Measurements from ENCODE around the gene CFAP251.
"Not testable (repeated sequence)": the region's sequence is repeated elsewhere in the genome, so short reads cannot be mapped to it uniquely, and the experiment has no call there.

The CFAP251 gene, protein sequence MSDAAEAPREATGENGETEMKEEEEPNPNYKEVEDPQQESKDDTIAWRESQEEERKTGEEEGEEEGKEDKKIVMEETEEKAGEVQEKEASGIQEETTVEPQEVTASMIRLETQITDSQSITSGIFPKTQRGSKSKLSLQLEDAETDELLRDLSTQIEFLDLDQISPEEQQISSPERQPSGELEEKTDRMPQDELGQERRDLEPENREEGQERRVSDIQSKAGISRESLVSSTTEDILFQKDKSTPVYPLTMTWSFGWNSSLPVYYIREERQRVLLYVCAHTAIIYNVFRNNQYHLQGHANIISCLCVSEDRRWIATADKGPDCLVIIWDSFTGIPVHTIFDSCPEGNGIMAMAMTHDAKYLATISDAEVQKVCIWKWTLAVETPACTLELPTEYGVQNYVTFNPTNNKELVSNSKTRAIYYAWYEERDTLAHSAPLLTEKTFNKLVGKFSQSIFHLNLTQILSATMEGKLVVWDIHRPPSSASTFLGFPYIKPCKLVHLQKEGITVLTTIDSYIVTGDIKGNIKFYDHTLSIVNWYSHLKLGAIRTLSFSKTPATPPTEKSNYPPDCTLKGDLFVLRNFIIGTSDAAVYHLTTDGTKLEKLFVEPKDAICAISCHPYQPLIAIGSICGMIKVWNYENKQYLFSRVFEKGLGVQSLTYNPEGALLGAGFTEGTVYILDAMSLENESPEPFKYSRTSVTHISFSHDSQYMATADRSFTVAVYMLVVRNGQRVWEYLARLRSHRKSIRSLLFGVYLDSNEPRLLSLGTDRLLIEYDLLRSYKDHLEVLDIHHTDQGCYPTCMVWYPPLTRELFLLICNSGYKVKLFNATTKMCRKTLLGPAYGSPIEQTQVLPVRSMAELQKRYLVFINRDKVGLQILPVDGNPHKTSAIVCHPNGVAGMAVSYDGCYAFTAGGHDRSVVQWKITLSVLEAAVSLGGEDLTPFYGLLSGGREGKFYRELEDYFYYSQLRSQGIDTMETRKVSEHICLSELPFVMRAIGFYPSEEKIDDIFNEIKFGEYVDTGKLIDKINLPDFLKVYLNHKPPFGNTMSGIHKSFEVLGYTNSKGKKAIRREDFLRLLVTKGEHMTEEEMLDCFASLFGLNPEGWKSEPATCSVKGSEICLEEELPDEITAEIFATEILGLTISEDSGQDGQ

DNA sequence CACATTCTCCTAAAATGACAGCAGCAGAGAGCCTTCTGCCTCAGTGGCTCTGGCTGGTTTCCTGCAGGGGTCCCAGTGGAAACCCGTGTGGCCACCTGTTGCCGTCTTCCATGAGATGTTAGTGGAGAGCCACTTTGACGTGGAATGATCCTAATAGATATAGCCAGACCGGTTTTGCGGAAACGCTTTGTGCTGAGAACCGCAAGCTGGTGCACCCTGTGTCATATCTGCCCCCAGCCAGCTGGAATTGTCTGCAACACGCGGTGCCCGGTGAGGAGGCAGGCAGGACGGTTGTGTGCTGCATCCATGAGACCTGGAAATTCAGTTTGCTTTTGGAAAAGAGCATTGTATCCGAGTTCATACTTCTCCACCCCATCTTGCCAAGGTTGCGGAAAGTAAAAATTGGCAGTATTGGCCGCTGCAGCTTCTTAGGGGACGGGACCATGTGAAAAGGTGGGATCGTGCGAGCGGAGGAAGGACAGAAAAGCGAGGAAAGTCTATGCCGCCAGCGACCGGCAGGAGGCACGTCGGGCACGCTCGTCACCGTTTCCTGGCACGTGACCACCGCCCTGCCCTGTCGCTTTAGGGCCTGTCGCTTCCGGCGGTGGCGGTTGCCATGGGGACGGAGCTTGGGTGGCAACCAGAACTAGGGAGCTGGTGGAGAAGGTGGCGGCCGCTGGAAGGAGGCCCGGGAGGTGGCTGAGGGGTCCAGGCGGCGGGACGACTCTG lies at the start of gene CFAP251:
Gene CFAP251, plus strand, starts transcription at position 643 of the 729 bp plus-strand sequence. CDS start 2,714 bp downstream, outside the sequence.
- peak within 1 kb of the TSS; percentile 29 for H3K4me3 ChIP-seq (ENCODE audit: low read depth, low read length)
- TF ChIP-seq, protein P1, sequence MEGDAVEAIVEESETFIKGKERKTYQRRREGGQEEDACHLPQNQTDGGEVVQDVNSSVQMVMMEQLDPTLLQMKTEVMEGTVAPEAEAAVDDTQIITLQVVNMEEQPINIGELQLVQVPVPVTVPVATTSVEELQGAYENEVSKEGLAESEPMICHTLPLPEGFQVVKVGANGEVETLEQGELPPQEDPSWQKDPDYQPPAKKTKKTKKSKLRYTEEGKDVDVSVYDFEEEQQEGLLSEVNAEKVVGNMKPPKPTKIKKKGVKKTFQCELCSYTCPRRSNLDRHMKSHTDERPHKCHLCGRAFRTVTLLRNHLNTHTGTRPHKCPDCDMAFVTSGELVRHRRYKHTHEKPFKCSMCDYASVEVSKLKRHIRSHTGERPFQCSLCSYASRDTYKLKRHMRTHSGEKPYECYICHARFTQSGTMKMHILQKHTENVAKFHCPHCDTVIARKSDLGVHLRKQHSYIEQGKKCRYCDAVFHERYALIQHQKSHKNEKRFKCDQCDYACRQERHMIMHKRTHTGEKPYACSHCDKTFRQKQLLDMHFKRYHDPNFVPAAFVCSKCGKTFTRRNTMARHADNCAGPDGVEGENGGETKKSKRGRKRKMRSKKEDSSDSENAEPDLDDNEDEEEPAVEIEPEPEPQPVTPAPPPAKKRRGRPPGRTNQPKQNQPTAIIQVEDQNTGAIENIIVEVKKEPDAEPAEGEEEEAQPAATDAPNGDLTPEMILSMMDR (IDR thresholded peaks at IDR 0.05; ENCODE audit: borderline replicate concordance, insufficient read depth, low read depth, low read length) = peak; percentile 26; the same call in 1 of the 2 replicates

DNA sequence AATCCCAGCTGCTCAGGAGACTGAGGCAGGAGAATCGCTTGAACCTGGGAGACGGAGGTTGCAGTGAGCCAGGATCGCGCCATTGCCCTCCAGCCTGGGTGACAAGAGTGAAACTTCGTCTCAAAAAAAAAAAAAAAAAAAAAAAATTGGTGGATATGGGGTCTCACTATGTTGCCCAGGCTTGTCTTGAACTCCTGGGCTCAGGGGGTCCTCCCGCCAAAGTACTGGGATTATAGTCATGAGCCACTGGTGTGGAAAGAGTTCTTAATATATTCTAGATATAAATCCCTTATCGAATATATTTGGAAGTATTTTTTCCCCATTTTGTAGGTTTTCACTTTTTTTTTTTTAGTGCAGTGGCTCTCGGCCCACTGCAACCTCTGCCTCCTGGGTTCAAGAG lies 49.2 kb upstream of the CFAP251 start:
- not testable (repeated sequence) for H3K4me3 ChIP-seq (ENCODE audit: low read depth, low read length)

DNA sequence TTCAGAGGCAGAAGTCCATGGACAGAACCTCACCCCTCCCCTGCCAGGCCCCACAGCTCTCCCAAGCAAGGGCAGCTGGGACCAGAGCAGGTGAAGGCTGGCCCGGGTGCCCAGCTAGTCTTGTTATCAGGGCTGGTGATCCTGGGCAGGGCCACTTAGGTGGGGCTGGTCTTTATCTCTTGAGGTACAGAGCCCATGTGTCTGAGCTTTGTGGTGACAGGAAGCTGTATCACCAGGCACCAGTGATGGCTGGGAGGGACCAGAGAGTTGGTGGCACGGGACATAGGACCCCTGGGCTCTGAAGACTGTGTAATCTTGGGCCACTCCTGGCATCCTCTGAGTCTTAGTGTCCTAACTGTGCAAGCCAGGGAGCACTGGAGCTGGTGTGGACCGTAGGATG lies 46.9 kb upstream of the CFAP251 start:
- no peak overlapping the region for H3K4me3 ChIP-seq (ENCODE audit: low read depth, low read length)

DNA sequence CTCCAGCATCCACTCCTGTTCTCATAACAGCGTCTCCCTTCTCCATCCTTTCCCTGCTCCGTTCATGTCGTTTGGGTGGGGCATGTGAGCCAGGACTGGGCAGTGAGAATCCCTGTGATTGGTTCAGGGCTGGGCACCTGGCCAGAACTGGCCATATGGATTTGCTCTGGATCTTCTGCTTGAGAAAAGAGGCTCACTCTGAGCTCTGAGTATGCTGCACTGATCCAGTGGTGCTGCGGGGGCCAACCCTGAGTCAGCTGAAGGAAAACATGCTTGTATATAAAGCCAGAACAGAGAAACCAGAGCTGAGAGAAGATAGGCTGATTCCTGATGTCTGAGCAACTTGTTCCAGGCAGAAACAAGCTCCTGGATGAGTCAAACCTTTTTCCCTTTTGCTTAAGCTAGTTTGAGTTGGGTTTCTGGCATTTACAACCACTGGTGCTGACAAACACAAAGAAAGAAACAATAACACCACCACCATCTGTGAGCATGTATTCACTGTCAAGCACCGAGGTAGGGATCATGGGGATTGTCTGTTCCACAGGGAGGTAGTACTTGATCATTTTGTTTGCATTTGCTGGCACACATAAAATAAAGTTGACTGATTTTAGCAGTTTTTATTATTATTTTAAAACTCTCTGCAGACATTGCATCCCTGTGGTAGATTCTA lies 45.7 kb upstream of the CFAP251 start:
- TF ChIP-seq, protein P1 (IDR thresholded peaks at IDR 0.05; ENCODE audit: borderline replicate concordance, insufficient read depth, low read depth, low read length) = no peak
- H3K4me3 ChIP-seq (ENCODE audit: low read depth, low read length) = no peak overlapping the region

More for the DNA sequence above, 46.9 kb upstream of the CFAP251 start:
- TF ChIP-seq, protein P1 (IDR thresholded peaks at IDR 0.05; ENCODE audit: borderline replicate concordance, insufficient read depth, low read depth, low read length) = no peak

DNA sequence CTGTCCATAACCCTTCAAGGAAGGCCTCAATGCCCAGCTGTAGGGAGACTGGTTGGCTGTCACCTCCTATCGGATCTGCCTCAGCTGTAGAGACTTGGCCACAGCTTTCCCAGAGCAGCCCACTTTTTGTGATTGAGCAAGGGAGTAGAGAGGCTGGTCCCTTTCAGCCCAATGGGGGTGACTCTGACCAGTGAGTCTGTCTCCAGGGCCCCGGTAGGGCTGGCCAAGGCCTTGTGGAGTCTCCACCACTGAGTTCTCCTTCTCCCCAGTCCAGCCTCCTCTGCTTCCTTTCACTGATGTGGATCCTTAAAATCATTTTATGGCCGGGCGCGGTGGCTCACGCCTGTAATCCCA lies 45.2 kb upstream of the CFAP251 start:
- no peak overlapping the region for H3K4me3 ChIP-seq (ENCODE audit: low read depth, low read length)
- TF ChIP-seq, protein P1 (IDR thresholded peaks at IDR 0.05; ENCODE audit: borderline replicate concordance, insufficient read depth, low read depth, low read length) = no peak

DNA sequence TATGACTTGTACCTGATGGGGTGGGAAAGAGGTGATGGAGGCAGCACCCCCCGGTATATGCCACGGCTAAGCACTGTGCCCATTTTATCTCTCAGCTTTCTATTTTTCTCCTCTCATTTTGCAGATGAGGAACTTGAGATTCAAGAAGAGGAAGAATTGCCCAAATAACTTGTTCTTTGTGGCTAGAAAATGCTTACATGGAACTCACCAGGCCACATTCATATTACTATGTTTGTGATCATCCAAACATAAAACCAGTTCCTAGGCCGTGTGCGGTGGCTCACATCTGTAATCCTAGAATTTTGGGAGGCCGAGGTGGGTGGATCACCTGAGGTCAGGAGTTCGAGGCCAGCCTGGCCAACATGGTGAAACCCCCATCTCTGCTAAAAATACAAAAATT lies 44.3 kb upstream of the CFAP251 start:
- TF ChIP-seq, protein P1 (IDR thresholded peaks at IDR 0.05; ENCODE audit: borderline replicate concordance, insufficient read depth, low read depth, low read length) = no peak

More for the DNA sequence above, 44.3 kb upstream of the CFAP251 start:
- no peak overlapping the region for H3K4me3 ChIP-seq (ENCODE audit: low read depth, low read length)

Data from GM12875 (cell line).